ENCODE measurements around the gene FAM110A.

Gene FAM110A

GRCh38 chr20:889106-889505 lies 55.6 kb downstream of the FAM110A start:
- Histone ChIP-seq H3K79me2 (ENCODE audit: insufficient read depth, low read length) (no peaks in the 10 kb centered on the region), H3K4me3 (ENCODE audit: low read length, poor library complexity, severe bottlenecking) (no peak overlapping the region), H2AFZ (ENCODE audit: low read length) (no peak overlapping the region), H3K4me1 (ENCODE audit: insufficient read depth, low read length, poor library complexity, severe bottlenecking) (peaks cover 8% of the 10 kb centered on the region), H3F3A (ENCODE audit: low read depth) (no peaks in the 10 kb centered on the region), H4K20me1 (ENCODE audit: insufficient read depth, low read length, poor library complexity, severe bottlenecking) (no peaks in the 10 kb centered on the region), H3K36me3 (ENCODE audit: insufficient read depth, low read length) (no peaks in the 10 kb centered on the region), H3K9ac (ENCODE audit: low read depth, low read length, poor library complexity, severe bottlenecking) (no peak overlapping the region), H3K27me3 (ENCODE audit: insufficient read depth, low read length, poor library complexity, severe bottlenecking) (no peaks in the 10 kb centered on the region), H3K9me3 (ENCODE audit: insufficient read depth, low read depth, low read length) (no peaks in the 10 kb centered on the region), H3K4me2 (ENCODE audit: low read depth, low read length, poor library complexity, severe bottlenecking) (no peak overlapping the region), H3K9me2 (replicated peaks; ENCODE audit: low read depth, low read length) (no peaks in the 10 kb centered on the region)
- TF ChIP-seq CTCF (conservative IDR thresholded peaks at IDR 0.05; ENCODE audit: low read length) (no peak), EZH2phosphoT487 (IDR thresholded peaks at IDR 0.05; ENCODE audit: borderline replicate concordance) (no peak)

GRCh38 chr20:889932-890463 lies 56.5 kb downstream of the FAM110A start:
- no peaks in the 10 kb centered on the region for H4K20me1 ChIP-seq (ENCODE audit: insufficient read depth, low read length, poor library complexity, severe bottlenecking)

GRCh38 chr20:890666-891057 lies 57.1 kb downstream of the FAM110A start:
- H3K9me2 ChIP-seq (replicated peaks; ENCODE audit: low read depth, low read length) = no peaks in the 10 kb centered on the region
- no peaks in the 10 kb centered on the region for H4K20me1 ChIP-seq (ENCODE audit: insufficient read depth, low read length, poor library complexity, severe bottlenecking)
- H3K4me3 ChIP-seq (ENCODE audit: low read length, poor library complexity, severe bottlenecking) = no peak overlapping the region
- TF ChIP-seq EZH2phosphoT487 (IDR thresholded peaks at IDR 0.05; ENCODE audit: borderline replicate concordance) (no peak), CTCF (conservative IDR thresholded peaks at IDR 0.05; ENCODE audit: low read length) (no peak)
- H3K36me3 ChIP-seq (ENCODE audit: insufficient read depth, low read length) = no peaks in the 10 kb centered on the region
- no peaks in the 10 kb centered on the region for H3K27me3 ChIP-seq (ENCODE audit: insufficient read depth, low read length, poor library complexity, severe bottlenecking)
- H2AFZ ChIP-seq (ENCODE audit: low read length) = no peak overlapping the region
- no peak overlapping the region for H3K4me2 ChIP-seq (ENCODE audit: low read depth, low read length, poor library complexity, severe bottlenecking)
- H3K9ac ChIP-seq (ENCODE audit: low read depth, low read length, poor library complexity, severe bottlenecking) = no peak overlapping the region
- H3K79me2 ChIP-seq (ENCODE audit: insufficient read depth, low read length) = no peaks in the 10 kb centered on the region
- peaks cover 8% of the 10 kb centered on the region for H3K4me1 ChIP-seq (ENCODE audit: insufficient read depth, low read length, poor library complexity, severe bottlenecking)
- H3F3A ChIP-seq (ENCODE audit: low read depth) = no peaks in the 10 kb centered on the region
- H3K9me3 ChIP-seq (ENCODE audit: insufficient read depth, low read depth, low read length) = no peaks in the 10 kb centered on the region

More at GRCh38 chr20:889932-890463, 56.5 kb downstream of the FAM110A start:
- Histone ChIP-seq H3K79me2 (ENCODE audit: insufficient read depth, low read length) (no peaks in the 10 kb centered on the region), H3K36me3 (ENCODE audit: insufficient read depth, low read length) (no peaks in the 10 kb centered on the region), H3K4me3 (ENCODE audit: low read length, poor library complexity, severe bottlenecking) (no peak overlapping the region), H3K4me1 (ENCODE audit: insufficient read depth, low read length, poor library complexity, severe bottlenecking) (peaks cover 8% of the 10 kb centered on the region), H3K9me3 (ENCODE audit: insufficient read depth, low read depth, low read length) (no peaks in the 10 kb centered on the region), H3F3A (ENCODE audit: low read depth) (no peaks in the 10 kb centered on the region), H3K9me2 (replicated peaks; ENCODE audit: low read depth, low read length) (no peaks in the 10 kb centered on the region), H2AFZ (ENCODE audit: low read length) (no peak overlapping the region), H3K4me2 (ENCODE audit: low read depth, low read length, poor library complexity, severe bottlenecking) (no peak overlapping the region), H3K9ac (ENCODE audit: low read depth, low read length, poor library complexity, severe bottlenecking) (no peak overlapping the region), H3K27me3 (ENCODE audit: insufficient read depth, low read length, poor library complexity, severe bottlenecking) (no peaks in the 10 kb centered on the region)
- TF ChIP-seq CTCF (conservative IDR thresholded peaks at IDR 0.05; ENCODE audit: low read length) (no peak), EZH2phosphoT487 (IDR thresholded peaks at IDR 0.05; ENCODE audit: borderline replicate concordance) (no peak)
